Activated effector memory CD4-positive, alpha-beta T cell treated with Interleukin-2 at 50 U/mL for 16 hours (primary cell): Measurements from ENCODE around the gene KRTAP13-3.

Experiments used
- DNase-seq: peaks from one replicate; pipeline ENCODE4 v3.0.0-alpha.2; 2020

Gene KRTAP13-3, protein sequence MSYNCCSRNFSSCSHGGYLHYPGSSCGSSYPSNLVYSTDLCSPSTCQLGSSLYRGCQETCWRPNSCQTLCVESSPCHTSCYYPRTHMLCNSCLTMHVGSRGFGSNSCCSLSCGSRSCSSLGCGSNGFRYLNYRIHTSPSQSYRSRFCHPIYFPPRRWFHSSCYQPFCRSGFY

DNA sequence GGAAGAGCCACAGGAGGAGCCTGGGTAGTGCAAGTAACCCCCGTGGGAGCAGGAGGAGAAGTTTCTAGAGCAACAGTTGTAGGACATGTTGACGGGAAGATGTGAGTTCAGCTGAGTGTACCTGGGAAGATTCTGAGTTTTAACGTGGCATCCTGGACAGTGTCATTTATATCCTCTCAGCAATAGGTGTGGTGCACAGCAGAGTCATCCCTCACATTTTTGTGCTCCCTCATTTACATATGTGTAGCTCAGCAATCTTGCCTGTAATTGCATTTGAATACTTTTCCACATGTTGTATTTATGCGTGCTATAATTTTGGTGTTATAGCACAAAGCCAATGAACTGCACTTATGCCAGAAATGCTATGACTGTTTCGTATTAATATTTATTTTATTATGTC, at the start of gene KRTAP13-3:
KRTAP13-3 (minus strand) TSS at position 101 of the 400 bp plus-strand sequence; CDS start at position 87, 14 bp downstream.
- no peak for DNase-seq

DNA sequence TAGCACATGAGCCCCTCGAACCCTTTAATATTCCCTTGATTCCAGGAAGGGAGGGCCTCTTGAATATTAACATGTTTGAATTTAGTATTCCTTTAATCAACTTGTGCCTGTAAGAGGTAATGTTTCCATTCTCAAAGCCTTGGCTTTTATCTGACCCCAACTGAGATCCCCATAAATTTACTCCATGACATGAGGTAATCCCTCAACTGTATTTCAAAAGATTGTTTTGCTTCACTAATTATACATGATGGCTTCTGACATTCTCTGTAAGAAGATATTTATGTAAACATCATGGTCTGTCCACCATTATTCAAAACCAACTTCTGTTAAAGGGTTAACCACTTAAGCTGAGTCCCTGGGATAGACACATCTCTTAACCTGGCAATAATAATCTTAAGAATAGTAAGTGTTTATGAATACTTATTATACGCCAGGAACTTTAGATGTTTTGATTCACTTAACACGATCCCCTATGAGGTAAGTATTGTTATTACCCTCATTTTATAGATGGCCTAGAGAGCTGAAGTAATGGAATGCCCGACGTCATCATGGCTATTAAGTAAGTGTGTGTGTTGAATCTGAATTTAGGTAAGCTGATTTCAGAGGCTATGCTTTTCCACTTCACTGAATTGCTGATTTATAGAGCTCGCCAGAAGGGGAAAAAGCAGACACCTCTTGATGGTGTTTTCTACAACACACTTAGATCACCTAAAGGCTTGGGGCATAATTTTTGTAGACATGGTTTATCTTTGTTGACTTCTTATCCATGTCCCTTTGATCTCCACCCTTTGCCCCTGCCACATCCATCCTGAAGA, 43.4 kb upstream of the KRTAP13-3 start:
- DNase-seq = no peak

DNA sequence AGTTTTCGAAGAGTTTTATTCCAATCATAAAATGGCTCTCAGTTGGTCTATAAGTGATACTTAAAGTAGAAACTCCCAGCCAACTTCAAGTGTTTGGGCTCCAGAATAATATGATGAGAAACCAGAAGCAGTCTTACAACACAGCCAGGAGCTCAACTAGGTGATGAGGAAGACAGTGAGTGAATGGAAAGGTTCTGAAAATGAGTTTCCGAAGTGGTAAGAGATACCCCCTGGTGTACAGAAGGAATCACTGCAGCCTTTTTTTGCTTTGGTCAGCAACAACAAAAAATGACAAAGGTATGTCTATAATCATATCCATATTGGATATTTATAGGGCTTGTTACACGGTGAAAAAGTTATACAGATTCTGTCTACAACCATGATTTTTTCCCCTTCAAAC, 38.0 kb upstream of the KRTAP13-3 start:
- DNase-seq = no peak

DNA sequence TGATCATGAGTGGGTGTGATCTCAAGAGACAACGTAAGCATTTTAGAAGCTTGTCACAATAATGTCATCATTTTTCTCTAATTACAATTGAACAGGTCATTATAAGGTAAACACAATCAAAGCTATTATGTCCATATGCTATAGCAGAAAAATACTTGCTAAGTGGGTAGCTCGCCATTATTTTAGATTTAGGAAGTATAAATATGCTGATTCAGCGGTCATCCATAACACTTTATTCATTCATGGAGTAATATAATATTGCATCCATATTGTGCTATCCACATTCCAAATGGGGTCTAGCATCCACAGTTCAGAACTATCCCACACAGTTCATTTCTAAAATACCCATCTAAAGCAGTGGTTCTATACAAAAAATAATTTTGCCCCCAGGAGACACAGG, 22.8 kb upstream of the KRTAP13-3 start:
- DNase-seq = no peak

DNA sequence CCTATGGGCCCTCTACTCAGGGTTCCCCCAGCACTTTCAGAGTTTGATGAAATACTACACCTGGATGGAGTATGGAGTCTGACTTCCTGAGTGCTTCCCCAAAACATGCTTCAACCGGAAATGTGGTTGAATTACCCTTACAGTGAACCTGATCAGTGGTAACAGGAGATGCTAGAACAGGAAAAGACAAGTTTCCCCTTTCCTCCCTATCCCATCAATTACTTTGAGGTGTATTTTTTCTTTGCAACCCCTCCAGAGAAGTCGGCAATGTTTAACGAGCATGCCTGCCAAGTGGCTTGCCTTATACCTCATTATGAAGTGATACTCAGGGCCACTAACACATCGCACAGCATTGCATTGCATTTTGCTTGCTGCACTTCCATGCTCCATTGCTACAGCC, 21.3 kb upstream of the KRTAP13-3 start:
- DNase-seq = no peak

DNA sequence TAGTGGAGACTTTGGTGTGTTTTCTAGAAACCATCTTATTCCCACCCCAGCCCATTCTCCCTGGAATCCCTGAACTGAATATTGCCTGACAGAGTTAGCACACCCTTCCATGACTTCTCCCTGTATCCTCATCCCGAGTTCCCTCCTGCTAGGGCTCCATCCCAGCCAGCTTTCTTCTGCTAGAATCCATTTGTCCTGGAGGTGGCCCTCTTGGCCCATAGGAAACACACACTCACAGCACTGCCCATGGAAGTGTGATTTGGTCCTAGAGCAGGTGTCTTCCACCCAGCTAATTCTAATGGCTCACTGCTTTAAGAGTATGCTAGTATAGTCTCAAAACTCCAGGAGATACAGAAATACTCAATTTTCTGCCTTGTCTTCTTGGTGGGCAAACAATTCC, 18.5 kb upstream of the KRTAP13-3 start:
- no peak for DNase-seq

DNA sequence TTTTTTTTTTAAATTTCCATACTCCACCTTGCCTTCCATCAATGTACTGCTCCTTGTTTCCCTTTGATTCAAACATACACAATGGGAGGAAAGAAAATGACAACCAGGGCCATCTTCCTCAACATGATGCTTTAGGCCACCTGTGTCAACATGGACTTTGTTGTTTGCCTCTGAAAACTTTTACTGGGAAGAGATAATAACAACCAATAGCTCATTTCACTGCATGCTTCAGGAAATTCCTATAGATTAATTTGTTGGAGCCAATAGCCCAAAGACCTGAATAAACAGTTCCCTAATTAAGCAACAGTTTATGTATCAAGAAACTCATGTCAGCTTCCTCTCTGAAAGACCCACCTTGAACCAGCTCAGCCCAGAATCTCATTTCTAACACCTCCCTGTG, 17.5 kb upstream of the KRTAP13-3 start:
- no peak for DNase-seq

DNA sequence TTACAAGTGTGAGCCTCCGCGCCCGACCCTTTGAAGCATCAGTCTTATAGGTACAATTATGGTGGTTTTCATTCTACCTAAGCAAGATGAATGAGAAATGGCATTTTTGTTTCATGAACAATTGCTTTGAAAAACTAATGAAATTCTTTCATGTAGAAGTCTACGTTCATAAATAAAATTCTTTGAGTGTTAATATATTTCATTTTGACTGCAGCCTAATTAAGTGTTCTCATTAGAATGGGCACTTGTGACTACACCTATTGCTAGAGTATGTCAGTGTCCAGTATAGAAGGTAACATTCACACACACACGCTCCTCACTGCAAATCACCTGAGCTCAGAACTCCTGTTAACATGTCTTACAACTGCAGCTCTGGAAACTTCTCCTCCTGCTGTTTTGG, 14.2 kb upstream of the KRTAP13-3 start, which contains the start of gene KRTAP15-1:
KRTAP15-1 (plus strand) TSS at position 301 of the 400 bp plus-strand sequence; CDS start at position 354, 53 bp downstream.
- no peak for DNase-seq

DNA sequence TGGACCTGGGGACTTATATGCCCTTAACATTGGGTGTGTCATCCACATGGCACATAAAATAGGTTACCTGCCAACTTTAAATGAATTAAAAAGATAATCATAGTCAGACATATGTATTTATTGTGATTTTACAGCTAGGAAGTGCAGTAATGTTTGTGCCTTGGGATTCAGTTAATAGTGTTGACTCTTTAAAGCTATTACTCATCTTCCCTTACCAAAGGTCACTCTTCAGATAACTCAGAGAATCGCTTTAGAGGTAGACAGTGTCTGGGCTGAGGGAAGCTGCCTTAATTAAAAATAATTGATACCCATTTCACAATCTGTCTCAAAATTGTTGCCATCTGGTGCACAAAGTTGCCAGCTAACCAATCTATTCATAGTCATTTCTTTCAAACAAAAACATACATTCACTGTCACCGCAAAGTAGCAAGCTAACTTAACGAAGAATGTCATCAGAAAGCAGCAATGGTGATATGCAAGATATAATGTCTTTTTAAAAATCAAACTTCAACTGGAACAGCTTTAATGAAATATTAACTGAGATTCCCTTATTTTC, 11.4 kb upstream of the KRTAP13-3 start:
- DNase-seq = no peak

DNA sequence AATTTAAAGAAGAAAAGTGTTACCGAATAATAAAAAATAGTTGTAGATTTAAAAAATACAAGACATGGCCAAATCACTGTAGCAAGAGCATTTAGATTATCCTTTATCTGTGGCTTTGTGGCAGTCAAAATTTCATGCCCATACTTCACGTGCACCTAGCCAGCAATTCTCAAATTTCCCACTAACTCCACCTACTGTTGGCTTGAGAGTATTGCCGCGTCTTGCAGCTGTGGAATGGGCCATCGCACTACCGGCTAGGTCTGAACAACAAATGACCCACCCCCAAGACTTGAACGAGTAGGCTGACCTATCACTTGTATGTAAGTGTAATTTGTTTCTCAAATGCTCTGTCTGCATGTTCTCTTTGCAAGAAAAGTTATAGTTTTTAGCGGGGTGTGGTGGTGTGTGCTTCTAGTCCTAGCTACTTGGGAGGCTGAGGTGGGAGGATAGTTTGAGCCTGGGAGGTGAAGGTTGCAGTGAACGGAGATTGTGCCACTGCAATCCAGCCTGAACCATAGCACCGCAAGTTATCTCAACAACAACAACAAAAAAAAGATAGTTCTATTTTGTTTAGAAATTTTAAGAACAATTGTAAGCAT, 8.4 kb upstream of the KRTAP13-3 start:
- no peak for DNase-seq

DNA sequence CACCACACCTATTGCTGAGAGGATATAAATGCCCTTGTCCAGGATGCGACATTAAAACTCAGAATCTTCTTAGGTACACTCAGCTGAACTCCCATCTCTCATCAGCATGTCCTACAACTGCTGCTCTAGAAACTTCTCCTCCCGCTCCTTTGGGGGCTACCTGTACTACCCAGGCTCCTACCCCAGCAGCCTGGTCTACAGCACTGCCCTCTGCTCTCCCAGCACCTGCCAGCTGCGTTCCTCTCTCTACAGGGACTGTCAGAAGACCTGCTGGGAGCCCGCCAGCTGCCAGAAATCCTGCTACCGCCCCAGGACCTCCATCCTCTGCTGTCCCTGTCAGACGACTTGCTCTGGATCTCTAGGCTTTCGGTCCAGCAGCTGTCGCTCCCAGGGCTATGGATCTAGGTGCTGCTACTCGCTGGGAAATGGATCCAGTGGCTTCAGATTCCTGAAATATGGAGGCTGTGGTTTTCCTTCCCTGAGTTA, 4.5 kb upstream of the KRTAP13-3 start, which contains the start of gene KRTAP13-4:
KRTAP13-4 (plus strand) TSS at position 51 of the 486 bp plus-strand sequence; CDS start at position 107, 56 bp downstream.
- no peak for DNase-seq

DNA sequence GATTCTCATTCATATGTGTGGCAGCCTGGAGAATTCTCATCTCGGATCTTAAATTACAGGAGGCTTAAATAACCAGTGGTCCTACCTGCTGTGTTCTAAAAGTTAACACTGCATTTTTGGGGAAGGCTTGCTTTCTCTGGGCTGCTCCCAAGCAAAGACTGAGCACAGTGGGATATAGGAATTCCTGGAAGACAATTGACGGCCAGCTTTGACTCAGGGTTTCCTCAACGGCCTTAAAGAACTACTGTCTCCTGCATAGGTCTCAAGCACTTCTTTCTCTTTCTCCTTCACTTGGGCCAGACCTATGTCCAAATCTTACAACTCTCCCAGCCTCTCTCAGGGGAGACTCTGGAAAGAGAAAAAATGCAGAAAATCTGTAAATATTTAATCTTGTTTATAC, 1.0 kb upstream of the KRTAP13-3 start:
- no peak for DNase-seq

DNA sequence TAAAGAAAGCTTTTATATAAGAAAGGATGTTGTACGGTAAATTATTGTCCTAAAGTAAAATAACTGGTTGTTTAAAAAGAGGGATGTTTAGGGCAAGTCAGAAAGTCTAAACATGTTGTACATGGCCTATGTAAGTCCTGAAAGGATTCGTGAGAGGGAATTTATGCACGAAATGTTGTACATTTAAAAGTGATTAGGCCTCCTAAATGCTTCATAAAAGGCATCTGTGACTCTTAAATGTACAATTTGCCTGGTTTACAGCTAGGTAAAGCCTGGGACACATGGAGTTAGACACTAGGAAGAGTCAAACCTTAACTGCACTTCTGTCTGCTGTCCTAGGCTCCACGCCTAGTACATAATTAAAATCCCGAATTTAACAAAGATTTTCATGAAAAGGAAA, 9.7 kb downstream of the KRTAP13-3 start:
- DNase-seq = no peak

DNA sequence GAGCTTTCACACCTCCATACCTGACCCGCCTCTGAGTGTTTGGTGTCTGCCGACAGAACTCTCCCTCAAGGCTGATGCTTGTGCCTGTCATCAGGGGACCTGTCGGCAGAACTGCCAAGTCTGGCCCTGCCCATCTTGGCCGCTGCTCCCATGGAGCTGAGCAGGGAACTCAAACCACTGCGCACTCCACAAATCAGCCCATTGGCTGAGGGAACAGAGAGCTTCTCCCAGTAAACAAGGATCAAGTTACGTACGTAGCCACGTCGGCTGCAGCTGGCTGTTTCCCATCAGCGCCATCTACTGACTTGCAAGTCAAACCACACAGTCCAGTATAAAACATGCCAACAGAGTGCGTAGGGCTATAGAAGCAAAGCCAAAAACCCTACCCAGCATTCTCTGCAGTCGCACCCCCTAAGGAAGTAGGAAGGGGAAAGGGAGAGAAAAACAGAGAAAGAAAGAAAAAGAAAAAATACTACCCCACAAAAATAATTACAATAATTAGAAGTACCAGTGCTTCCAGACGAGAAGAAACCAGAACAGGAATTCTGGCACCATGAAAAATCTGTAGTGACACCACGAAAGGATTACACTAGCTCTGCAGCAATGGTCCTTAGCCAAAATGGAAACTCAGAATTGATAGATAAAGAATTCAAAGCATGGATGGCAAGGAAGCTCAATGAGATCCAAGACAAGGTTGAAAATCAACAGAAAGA, 16.8 kb downstream of the KRTAP13-3 start:
- DNase-seq = no peak

DNA sequence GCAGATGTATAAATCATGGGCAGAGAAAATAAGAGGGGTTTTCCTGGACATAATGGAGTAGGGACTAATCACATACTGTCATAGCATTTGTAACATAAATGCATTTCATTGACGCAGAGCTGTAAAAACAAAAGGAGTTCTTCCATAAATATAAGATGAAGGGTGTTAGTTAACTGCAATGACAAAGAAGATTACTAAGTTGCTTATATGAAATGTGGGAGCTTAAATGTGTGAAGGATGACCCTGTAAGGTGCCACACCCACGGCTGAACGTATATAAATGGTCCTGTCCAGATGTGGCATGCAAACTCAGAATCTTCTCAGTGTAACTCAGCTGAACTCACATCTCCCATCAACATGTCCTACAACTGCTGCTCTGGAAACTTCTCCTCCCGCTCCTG, 30.0 kb downstream of the KRTAP13-3 start, which contains the start of gene KRTAP13-1:
KRTAP13-1 (plus strand) TSS at position 301 of the 400 bp plus-strand sequence; CDS start at position 357, 56 bp downstream.
- DNase-seq = no peak

DNA sequence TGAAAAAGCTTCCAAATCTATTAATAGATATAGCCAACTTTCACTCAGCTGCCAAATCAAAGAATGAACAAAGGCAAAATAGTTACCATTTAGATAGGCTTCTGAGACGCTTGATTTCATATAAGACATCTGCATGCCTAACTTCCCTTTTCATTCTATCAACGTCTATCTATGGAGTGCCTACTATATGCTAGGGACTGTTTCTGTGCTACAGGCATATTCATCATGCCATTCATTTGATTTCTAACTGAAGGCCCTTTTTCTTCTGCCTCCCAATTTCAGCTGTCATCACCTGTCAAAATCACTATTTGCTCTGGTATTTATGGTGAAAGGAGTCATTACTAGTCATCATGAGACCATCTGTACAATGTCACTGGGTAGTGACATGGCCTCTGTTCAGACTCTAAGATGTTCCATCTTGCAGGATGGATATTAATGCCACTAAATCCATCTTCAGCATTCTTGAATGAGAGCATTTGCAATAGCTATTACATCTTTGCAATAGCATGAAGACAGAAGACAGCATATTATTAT, 34.2 kb downstream of the KRTAP13-3 start:
- DNase-seq = no peak

DNA sequence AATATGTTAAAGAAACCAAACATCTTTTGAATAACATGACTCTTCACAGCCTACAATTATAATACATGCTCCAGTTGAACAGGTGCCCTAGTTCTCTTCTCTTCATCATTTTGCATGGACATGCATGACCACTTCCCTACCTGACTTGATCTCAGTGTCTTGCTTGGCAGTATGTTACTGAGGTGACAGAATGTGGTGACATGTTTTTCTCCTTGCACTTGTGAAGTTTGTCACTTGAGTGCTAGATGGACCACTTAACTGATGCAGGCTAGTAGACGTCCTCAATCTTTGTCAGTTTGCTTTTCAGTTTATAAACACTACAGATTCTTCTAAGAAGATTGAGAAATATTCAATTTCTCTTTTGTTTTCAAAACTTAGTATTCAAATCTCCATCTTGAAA, 43.5 kb downstream of the KRTAP13-3 start:
- DNase-seq = no peak
